ENCODE data around the gene FHIT.

DNA sequence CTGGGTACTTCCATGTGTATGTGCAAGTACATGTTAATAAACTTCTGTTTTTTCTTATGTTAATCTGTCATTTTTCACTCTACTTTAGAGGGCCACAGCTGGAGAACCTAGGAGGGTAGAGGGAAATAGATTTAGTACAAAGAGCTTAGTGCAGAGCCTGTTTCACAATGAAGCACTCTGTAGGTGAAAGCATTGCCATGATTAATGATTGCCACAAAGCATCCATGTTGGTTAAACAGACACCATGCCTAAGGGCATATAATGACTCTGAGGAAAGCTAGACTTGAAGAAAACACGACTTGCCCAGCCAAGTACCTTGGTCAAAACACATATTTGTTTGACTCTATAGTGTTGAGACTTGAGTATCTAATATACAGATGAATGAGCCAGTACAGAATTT lies 338.4 kb downstream of the FHIT start:
- TF ChIP-seq, protein P1, sequence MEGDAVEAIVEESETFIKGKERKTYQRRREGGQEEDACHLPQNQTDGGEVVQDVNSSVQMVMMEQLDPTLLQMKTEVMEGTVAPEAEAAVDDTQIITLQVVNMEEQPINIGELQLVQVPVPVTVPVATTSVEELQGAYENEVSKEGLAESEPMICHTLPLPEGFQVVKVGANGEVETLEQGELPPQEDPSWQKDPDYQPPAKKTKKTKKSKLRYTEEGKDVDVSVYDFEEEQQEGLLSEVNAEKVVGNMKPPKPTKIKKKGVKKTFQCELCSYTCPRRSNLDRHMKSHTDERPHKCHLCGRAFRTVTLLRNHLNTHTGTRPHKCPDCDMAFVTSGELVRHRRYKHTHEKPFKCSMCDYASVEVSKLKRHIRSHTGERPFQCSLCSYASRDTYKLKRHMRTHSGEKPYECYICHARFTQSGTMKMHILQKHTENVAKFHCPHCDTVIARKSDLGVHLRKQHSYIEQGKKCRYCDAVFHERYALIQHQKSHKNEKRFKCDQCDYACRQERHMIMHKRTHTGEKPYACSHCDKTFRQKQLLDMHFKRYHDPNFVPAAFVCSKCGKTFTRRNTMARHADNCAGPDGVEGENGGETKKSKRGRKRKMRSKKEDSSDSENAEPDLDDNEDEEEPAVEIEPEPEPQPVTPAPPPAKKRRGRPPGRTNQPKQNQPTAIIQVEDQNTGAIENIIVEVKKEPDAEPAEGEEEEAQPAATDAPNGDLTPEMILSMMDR (IDR thresholded peaks at IDR 0.05 in 2 of 3, conservative IDR thresholded peaks at IDR 0.05 in 1 of 3; ENCODE audit: control insufficient read depth in 2 of 3, extremely low read depth in 1 of 3, insufficient read depth in 1 of 3, low read depth in 3 of 3, low read length in 3 of 3), result no peak
- TF ChIP-seq FOXK2 (IDR thresholded peaks at IDR 0.05) (no peak), SIN3A (IDR thresholded peaks at IDR 0.05; ENCODE audit: low read depth, low read length) (no peak), CHD4 (IDR thresholded peaks at IDR 0.05) (no peak)
